ENCODE data around the gene ATP1B1.

The ATP1B1 gene

GRCh38 chr1:169106095-169106920, at the start of gene ATP1B1:
ATP1B1 (plus strand) TSS chr1:169106690; CDS start chr1:169106830, 140 bp downstream.
- DNase-seq (ENCODE audit: low read depth, low spot score): peak; percentile 63

GRCh38 chr1:169059421-169059820, 47.1 kb upstream of the ATP1B1 start:
- no peak for DNase-seq (ENCODE audit: low read depth, low spot score)

GRCh38 chr1:169060043-169060722, 46.3 kb upstream of the ATP1B1 start:
- no peak for DNase-seq (ENCODE audit: low read depth, low spot score)

GRCh38 chr1:169060919-169061639, 45.4 kb upstream of the ATP1B1 start:
- no peak for DNase-seq (ENCODE audit: low read depth, low spot score)

- DNase-seq (ENCODE audit: low read depth, low spot score): no peak
These were observed 44.3 kb upstream of the ATP1B1 start for GRCh38 chr1:169062152-169062551.

GRCh38 chr1:169064103-169064502, 42.4 kb upstream of the ATP1B1 start:
- DNase-seq (ENCODE audit: low read depth, low spot score): no peak

GRCh38 chr1:169070547-169070946, 35.9 kb upstream of the ATP1B1 start:
- no peak for DNase-seq (ENCODE audit: low read depth, low spot score)

- DNase-seq (ENCODE audit: low read depth, low spot score): no peak
These were observed 35.5 kb upstream of the ATP1B1 start for GRCh38 chr1:169070958-169071357.

- no peak for DNase-seq (ENCODE audit: low read depth, low spot score)
These were observed 33.4 kb upstream of the ATP1B1 start for GRCh38 chr1:169072945-169073725.

- DNase-seq (ENCODE audit: low read depth, low spot score): no peak
These were observed 28.2 kb upstream of the ATP1B1 start for GRCh38 chr1:169078163-169078883.

- no peak for DNase-seq (ENCODE audit: low read depth, low spot score)
These were observed 24.9 kb upstream of the ATP1B1 start for GRCh38 chr1:169081503-169082123.

GRCh38 chr1:169085911-169086310, 20.6 kb upstream of the ATP1B1 start:
- DNase-seq (ENCODE audit: low read depth, low spot score): no peak

GRCh38 chr1:169086603-169087455, 19.7 kb upstream of the ATP1B1 start:
- DNase-seq (ENCODE audit: low read depth, low spot score): no peak

GRCh38 chr1:169087876-169088275, 18.6 kb upstream of the ATP1B1 start:
- DNase-seq (ENCODE audit: low read depth, low spot score): no peak

GRCh38 chr1:169089776-169090175, 16.7 kb upstream of the ATP1B1 start:
- DNase-seq (ENCODE audit: low read depth, low spot score): no peak

- DNase-seq (ENCODE audit: low read depth, low spot score): no peak
These were observed 16.1 kb upstream of the ATP1B1 start for GRCh38 chr1:169090308-169090899.

GRCh38 chr1:169090900-169091311, 15.6 kb upstream of the ATP1B1 start:
- DNase-seq (ENCODE audit: low read depth, low spot score): no peak

- DNase-seq (ENCODE audit: low read depth, low spot score): no peak
These were observed 15.0 kb upstream of the ATP1B1 start for GRCh38 chr1:169091480-169091941.

GRCh38 chr1:169092399-169092798, 14.1 kb upstream of the ATP1B1 start:
- DNase-seq (ENCODE audit: low read depth, low spot score): no peak

Measured in activated naive CD8-positive, alpha-beta T cell treated with anti-CD3 and anti-CD28 coated beads, Interleukin-2, amount 50 U/mL, for 16 hours (primary cell).